DOHH2 (cell line): ENCODE data around the gene ALDH1L1.

Experiments
- H3F3A ChIP-seq: fragments of 200-600 bp; sonication (generic), shearing (Covaris generic); 2 replicates; pipeline ENCODE4 v1.6.0; 2016; ENCODE audit warnings: antibody characterized with exemption, mild to moderate bottlenecking; ENCODE audit not compliant: control insufficient read depth, insufficient read depth
- H3K27ac ChIP-seq: fragments of 200-600 bp; sonication (generic); 2 replicates; pipeline ENCODE4 v1.5.1; 2014; ENCODE audit warnings: low read depth, mild to moderate bottlenecking, low read length, moderate library complexity
- H3K27me3 ChIP-seq: fragments of 200-600 bp; sonication (generic); 2 replicates; pipeline ENCODE4 v1.6.1; 2014; ENCODE audit warnings: mild to moderate bottlenecking, low read length, mixed read lengths; ENCODE audit not compliant: control insufficient read depth
- H3K36me3 ChIP-seq: fragments of 200-600 bp; sonication (generic); 2 replicates; pipeline ENCODE4 v1.6.1; 2014; ENCODE audit warnings: mild to moderate bottlenecking, low read length, moderate library complexity, mixed read lengths; ENCODE audit not compliant: control insufficient read depth
- H3K4me1 ChIP-seq: fragments of 200-600 bp; sonication (generic); 2 replicates; pipeline ENCODE4 v1.6.1; 2014; ENCODE audit warnings: mild to moderate bottlenecking, low read length, mixed read lengths; ENCODE audit not compliant: control insufficient read depth
- H3K4me2 ChIP-seq: fragments of 200-600 bp; sonication (generic); 2 replicates; pipeline ENCODE4 v1.6.0; 2014; ENCODE audit warnings: mild to moderate bottlenecking, low read length, moderate library complexity
- H3K4me3 ChIP-seq: fragments of 200-600 bp; sonication (generic); 2 replicates; pipeline ENCODE4 v1.5.1; 2014; ENCODE audit warnings: mild to moderate bottlenecking, low read length, mixed read lengths
- H3K79me2 ChIP-seq: fragments of 200-600 bp; sonication (generic); 2 replicates; pipeline ENCODE4 v1.6.1; 2014; ENCODE audit warnings: mild to moderate bottlenecking, low read length, mixed read lengths; ENCODE audit not compliant: control insufficient read depth
- H3K9me2 ChIP-seq: fragments of 200-600 bp; sonication (generic); replicated peaks from 2 replicates; pipeline ENCODE4 v1.6.1; 2014; ENCODE audit warnings: mild to moderate bottlenecking, low read length, mixed read lengths; ENCODE audit not compliant: control insufficient read depth
- H3K9me3 ChIP-seq: fragments of 200-600 bp; sonication (generic); 2 replicates; pipeline ENCODE4 v1.6.1; 2014; ENCODE audit warnings: antibody characterized with exemption, low read length, mixed read lengths; ENCODE audit not compliant: control insufficient read depth, insufficient read depth
- H4K20me1 ChIP-seq: fragments of 200-600 bp; sonication (generic); 2 replicates; pipeline ENCODE4 v1.6.0; 2014; ENCODE audit warnings: low read depth, mild to moderate bottlenecking, antibody characterized with exemption, low read length, moderate library complexity; ENCODE audit not compliant: control insufficient read depth, insufficient read depth
- EZH2phosphoT487 ChIP-seq: fragments of 200-600 bp; sonication (generic); IDR thresholded peaks from 2 replicates; pipeline ENCODE4 v1.6.1; 2017; ENCODE audit warnings: borderline replicate concordance, mild to moderate bottlenecking, antibody characterized with exemption, low read length, moderate library complexity, mixed read lengths
- TF ChIP-seq, protein P1 (sequence below): fragments of 200-600 bp; sonication (generic); IDR thresholded peaks from one replicate; pipeline ENCODE4 v1.5.1; 2014; ENCODE audit warnings: antibody characterized with exemption, mild to moderate bottlenecking, low read depth, low read length; ENCODE audit not compliant: poor library complexity, severe bottlenecking

Gene ALDH1L1

GRCh38 chr3:126109880-126110235, 70.5 kb downstream of the ALDH1L1 start:
- Histone ChIP-seq H3K4me1 (no peaks in the 10 kb centered on the region), H4K20me1 (no peaks in the 10 kb centered on the region), H3K4me3 (no peak overlapping the region), H3K4me2 (no peak overlapping the region), H3K9me2 (no peaks in the 10 kb centered on the region), H3K79me2 (no peaks in the 10 kb centered on the region), H3K9me3 (no peaks in the 10 kb centered on the region), H3K27me3 (no peaks in the 10 kb centered on the region), H3K36me3 (no peaks in the 10 kb centered on the region), H3K27ac (no peak overlapping the region), H3F3A (no peaks in the 10 kb centered on the region)
- TF ChIP-seq EZH2phosphoT487, result no peak
- TF ChIP-seq, protein P1, sequence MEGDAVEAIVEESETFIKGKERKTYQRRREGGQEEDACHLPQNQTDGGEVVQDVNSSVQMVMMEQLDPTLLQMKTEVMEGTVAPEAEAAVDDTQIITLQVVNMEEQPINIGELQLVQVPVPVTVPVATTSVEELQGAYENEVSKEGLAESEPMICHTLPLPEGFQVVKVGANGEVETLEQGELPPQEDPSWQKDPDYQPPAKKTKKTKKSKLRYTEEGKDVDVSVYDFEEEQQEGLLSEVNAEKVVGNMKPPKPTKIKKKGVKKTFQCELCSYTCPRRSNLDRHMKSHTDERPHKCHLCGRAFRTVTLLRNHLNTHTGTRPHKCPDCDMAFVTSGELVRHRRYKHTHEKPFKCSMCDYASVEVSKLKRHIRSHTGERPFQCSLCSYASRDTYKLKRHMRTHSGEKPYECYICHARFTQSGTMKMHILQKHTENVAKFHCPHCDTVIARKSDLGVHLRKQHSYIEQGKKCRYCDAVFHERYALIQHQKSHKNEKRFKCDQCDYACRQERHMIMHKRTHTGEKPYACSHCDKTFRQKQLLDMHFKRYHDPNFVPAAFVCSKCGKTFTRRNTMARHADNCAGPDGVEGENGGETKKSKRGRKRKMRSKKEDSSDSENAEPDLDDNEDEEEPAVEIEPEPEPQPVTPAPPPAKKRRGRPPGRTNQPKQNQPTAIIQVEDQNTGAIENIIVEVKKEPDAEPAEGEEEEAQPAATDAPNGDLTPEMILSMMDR, result no peak

DNA sequence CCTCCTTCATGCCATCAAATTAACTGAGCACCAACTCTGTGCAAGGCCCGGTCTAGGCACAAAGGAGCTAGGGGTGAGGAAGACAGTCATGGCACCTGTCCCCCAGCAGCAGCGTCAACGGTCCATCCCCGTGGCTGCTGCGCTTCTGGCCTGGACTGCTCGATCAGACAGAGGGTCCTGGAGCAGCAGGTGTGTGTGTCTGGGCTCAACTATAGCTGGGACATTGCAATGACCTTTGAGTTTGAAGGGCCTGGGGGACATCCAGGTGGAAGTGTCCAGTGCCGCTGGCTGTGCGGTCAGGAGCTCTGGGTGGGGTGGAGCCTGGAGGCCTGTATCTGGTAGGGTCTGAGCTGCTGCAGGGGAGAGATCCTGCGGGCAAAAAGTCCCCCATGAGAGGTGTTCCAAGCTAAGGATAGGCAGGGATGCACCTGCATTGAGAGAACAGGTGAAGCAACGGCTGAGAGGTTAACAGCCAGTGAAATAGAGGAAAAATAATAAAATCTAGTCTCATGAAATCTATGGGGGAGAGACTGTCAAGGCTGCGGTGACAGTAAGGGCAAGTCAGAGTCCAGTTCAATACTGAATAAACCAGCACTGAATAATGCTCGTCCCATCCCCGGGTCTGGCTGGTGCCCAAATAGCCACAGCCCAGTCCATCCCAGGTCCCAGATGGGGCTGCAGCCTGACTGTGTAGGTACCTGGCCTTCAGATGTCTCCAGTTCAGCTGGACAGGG, 71.1 kb downstream of the ALDH1L1 start:
- Histone ChIP-seq H3F3A (no peaks in the 10 kb centered on the region), H3K4me2 (no peak overlapping the region), H3K79me2 (no peaks in the 10 kb centered on the region), H3K27me3 (no peaks in the 10 kb centered on the region), H3K4me1 (no peaks in the 10 kb centered on the region), H4K20me1 (no peaks in the 10 kb centered on the region), H3K9me3 (no peaks in the 10 kb centered on the region), H3K4me3 (no peak overlapping the region), H3K36me3 (no peaks in the 10 kb centered on the region), H3K9me2 (no peaks in the 10 kb centered on the region), H3K27ac (no peak overlapping the region)
- TF ChIP-seq, protein P1, result no peak
- no peak for TF ChIP-seq EZH2phosphoT487

GRCh38 chr3:126108676-126109050, 71.7 kb downstream of the ALDH1L1 start:
- H3K36me3 ChIP-seq, result no peaks in the 10 kb centered on the region
- no peaks in the 10 kb centered on the region for H3K9me3 ChIP-seq
- H3K79me2 ChIP-seq, result no peaks in the 10 kb centered on the region
- no peak overlapping the region for H3K27ac ChIP-seq
- no peak overlapping the region for H3K4me2 ChIP-seq
- no peak for TF ChIP-seq EZH2phosphoT487
- TF ChIP-seq, protein P1, result no peak
- H3K27me3 ChIP-seq, result no peaks in the 10 kb centered on the region
- H3K9me2 ChIP-seq, result no peaks in the 10 kb centered on the region
- H3F3A ChIP-seq, result no peaks in the 10 kb centered on the region
- H3K4me3 ChIP-seq, result no peak overlapping the region
- no peaks in the 10 kb centered on the region for H4K20me1 ChIP-seq
- H3K4me1 ChIP-seq, result no peaks in the 10 kb centered on the region
